ENCODE data around the gene ERCC6L.

ERCC6L gene, protein sequence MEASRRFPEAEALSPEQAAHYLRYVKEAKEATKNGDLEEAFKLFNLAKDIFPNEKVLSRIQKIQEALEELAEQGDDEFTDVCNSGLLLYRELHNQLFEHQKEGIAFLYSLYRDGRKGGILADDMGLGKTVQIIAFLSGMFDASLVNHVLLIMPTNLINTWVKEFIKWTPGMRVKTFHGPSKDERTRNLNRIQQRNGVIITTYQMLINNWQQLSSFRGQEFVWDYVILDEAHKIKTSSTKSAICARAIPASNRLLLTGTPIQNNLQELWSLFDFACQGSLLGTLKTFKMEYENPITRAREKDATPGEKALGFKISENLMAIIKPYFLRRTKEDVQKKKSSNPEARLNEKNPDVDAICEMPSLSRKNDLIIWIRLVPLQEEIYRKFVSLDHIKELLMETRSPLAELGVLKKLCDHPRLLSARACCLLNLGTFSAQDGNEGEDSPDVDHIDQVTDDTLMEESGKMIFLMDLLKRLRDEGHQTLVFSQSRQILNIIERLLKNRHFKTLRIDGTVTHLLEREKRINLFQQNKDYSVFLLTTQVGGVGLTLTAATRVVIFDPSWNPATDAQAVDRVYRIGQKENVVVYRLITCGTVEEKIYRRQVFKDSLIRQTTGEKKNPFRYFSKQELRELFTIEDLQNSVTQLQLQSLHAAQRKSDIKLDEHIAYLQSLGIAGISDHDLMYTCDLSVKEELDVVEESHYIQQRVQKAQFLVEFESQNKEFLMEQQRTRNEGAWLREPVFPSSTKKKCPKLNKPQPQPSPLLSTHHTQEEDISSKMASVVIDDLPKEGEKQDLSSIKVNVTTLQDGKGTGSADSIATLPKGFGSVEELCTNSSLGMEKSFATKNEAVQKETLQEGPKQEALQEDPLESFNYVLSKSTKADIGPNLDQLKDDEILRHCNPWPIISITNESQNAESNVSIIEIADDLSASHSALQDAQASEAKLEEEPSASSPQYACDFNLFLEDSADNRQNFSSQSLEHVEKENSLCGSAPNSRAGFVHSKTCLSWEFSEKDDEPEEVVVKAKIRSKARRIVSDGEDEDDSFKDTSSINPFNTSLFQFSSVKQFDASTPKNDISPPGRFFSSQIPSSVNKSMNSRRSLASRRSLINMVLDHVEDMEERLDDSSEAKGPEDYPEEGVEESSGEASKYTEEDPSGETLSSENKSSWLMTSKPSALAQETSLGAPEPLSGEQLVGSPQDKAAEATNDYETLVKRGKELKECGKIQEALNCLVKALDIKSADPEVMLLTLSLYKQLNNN

DNA sequence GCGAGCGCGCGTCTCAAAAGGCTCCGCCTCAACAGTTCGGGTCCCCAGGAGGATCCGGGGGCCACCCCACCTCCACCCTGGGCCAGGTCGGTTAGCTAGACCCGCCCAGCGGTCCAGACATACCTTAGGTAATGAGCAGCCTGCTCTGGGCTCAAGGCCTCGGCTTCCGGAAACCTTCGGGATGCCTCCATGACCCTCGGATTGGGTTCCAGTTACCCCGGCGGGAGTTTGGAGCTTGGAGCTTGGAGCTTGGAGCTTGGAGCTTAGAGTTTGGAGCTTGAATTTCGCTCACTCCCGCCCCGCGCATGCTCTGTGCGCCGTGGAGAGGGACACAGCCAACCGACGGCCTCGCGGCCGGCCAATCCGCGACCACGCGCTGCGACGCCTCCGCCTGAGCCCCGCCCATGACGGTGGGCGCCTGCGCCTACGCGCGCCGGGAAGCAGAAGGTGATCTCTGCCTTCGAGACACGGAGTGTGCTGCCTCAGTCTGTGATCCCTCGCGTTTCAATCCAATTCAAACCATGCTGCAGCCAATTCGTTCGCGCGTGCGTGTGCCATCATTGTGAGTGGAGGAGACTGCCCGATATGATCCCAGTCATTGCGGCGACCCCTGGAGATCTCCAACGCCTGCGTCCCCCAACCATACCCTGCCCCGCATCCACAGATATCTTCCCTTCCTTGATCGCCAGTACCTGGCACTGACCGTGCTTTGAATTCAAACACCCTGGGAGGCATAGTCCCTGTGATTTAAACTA, at the start of gene ERCC6L:
TSS of gene ERCC6L (minus strand) at position 307 of the 755 bp plus-strand sequence. CDS start at position 191, 116 bp downstream.
- peak; percentile 20 to 72 for DNase-seq

DNA sequence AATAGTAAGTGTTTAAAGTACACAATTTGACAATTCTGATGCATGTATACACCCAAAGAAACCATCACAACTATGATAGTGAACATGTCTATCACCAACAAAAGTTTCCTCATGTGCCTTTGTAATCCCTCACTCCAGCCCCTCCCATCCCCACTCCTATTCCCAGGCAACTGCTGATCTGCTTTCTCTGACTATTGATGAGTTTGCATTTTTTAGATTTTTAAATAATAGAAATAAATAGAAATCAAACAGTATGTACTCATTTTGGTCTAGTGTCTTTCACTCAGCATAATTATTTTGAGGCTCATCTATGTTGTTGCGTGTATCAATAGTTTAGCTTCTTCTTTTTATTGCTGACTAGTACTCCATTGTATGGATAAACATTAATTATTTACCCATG, 43.5 kb upstream of the ERCC6L start:
- DNase-seq = no peak

DNA sequence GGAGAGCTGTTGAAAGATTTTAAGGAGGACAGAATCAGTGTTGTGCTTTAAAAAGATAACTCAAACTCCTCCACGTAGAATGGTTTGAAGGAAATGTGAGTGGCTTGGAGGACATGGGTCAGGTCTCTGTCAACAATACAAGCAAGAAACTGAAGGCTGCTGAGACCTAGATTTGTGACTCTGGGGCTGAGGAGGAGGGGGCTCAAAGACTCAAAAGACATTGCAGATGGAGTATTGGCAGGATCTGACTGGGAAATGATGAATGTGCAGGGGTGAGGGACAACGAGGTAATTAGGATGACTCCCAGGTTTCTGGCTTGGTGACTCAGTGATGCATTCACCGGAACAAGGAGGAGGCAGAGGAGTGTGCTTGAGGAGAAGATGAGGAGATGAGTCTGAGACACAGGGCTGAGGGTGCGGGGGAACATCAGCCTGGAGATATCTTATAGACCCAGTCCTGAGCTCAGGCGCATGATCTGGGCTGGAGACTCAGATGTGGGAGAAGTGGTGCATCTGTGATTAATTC, 41.6 kb upstream of the ERCC6L start:
- DNase-seq = no peak

DNA sequence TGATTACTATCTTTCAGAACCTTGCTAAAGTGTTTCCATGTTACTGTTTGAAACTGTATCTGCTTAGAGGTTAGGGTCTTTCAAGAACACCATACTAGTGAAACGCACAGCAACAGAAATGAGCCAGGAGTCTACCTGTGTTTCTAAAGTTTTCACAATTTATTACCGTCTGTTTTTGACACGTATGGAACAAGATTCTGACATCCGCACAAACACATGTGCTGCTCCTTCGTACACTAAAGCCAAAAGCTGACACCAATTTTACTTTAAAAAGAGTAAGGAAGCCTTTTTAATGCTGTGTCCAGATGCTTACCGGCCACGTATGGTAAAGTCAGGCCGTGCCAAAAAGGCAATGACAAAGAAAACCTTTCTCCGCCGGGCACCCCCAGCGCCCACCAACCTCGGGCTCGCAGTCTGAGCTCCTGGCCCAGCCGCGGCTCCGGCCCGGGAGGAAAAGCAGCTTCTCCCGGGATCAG, 37.7 kb upstream of the ERCC6L start:
- DNase-seq = no peak

DNA sequence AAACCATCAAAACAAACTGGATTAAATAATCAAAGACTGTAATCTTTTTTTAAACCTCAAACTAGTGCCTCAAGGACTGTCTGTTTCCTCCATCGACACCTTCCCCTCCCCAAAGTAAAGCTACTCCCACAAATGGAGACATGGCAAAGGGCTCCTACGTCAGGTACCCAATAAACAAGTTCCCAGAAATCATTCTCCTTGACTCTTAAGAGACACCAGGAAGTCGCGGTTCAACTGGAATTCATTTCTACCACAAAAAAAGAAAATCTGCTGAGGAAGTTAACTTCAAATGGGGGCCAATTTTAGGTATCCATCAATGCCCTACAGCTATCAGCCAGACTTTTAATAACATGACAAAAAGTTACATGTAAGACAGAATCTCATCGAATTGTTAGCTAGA, 35.7 kb upstream of the ERCC6L start:
- no peak for DNase-seq

DNA sequence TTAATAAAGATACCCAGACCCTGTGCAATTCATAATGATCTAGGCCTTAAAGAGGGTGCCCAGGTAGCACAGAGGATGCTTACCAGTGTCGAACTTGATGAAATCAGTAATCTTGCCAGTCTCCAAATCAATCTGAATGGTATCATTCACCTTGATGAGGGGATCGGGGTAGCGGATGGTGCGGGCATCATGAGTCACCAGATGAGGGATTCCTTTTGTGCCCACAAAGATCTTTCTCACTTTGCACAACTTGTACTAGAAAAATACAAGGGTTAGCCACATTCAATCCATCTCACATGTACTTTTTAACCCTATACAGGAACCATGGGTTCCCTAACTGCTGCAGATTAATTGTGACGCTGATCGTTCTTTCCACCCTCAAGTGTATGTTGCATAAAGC, 34.9 kb upstream of the ERCC6L start:
- no peak for DNase-seq

DNA sequence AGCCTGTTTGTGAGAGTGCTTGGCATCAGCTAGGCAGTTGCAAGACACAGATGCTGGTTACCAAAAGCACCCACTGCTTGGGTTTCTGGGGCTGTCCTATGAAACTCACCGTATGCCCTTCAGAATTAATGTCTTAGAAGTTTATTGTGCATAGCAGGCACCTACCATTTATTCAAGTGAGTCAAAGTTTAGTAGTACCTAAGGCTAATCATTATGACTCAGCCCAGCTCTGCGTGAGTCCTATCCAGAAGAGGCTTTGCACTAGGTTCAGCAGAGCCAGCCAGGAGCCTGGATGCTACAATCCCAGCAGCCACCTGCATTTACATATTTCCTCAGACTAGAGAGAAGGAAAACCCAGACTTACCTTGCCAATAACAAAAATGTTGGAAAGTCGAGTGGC, 34.0 kb upstream of the ERCC6L start:
- DNase-seq = no peak

DNA sequence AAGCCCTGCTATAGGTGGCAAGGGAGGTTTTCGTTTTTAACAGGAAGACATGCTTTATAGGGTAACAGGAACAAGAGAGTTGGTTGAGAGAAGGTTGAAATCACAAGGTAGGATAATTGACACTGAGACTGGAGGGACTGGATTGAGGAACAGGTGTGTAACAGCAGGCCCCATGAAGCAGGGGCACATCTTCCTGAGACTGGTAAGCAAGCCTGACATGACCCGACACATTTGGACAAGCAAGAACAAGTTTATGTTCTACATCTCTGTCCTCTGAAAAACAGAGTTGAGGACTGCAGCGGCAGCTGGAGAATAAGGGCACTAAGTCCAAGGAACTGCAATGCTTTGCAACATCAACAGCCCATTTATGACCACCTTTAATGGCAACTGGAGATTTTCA, 33.0 kb upstream of the ERCC6L start:
- no peak for DNase-seq

DNA sequence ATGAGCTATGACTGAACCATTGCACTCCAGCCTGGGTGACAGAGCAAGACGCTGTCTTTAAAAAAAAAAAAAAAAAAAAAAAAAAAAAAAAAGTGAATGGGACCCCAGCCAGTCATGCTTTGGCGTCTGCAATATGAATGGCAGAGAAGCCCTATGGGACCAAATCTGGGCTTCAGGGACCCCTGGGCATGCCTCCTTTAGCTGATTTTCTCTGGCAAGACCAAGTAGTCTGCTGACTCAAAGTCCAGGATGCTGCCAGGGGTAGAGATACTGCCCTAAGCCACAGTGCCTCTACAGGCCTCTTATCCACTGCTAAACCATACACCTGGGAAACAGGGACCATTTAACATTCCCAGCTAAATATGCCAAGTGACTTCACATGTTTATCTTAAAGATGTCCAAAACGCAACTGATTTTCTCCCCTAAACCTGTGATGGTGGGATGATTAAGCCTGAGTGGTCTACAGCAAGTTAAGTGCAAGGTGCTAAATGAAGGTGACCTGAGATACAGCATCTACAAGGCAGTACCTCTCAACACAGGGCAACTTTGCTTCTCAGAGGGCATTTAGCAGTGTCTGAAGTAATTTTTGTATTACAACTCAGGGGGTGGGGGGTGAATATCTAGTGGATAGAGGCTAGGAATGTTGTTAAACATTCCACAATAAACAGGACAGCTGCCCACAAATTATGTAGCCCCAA, 32.4 kb upstream of the ERCC6L start:
- no peak for DNase-seq

DNA sequence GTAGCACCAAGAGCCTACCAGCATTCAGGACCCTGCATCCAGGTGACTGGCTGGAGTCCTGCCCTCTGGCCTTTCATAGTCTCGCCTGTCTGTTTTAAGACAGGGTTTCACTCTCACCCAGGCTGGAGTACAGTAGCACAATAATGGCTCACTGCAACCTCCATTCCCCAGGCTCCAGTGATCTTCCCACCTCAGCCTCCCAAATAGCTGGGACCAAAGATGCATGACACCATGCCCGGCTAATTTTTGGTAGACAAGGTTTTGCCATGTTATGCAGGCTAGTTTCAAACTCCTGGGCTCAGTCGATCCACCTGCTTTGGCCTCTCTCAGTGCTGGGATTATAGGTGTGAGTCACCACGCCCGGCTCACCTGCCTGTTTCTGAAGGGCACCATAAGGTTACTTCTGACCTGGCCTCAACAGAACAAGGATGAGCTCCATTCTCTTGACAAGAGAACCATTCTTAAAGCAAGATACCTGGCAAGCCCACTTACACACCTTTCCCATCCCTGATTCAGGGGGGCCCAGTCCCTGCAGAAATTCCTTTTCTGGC, 31.6 kb upstream of the ERCC6L start:
- no peak for DNase-seq

DNA sequence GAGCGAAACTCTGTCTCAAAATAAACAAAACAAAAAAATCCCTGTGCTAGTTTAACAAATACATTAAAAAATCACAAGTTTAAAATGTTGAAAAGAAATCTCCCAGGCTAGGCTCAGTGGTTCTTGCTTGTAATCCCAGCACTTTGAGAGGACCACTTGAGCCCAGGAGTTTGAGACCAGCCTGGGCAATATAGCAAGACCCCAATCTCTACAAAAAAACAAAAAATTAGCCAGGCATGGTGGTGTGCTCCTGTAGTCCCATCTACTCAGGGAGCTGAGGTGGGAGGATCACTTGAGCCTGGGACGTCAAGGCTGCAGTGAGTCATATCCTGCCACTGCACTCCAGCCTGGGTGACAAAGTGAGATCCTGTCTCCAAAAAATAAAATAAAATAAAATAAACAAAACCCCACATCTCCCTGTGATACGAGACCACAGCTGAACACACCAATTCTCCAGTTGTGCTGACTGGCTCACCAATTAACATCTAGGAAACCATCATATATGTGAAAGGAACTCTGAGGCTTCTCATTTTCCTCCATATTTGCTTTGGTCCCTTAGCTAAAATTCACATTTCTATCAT, 30.9 kb upstream of the ERCC6L start:
- no peak for DNase-seq

DNA sequence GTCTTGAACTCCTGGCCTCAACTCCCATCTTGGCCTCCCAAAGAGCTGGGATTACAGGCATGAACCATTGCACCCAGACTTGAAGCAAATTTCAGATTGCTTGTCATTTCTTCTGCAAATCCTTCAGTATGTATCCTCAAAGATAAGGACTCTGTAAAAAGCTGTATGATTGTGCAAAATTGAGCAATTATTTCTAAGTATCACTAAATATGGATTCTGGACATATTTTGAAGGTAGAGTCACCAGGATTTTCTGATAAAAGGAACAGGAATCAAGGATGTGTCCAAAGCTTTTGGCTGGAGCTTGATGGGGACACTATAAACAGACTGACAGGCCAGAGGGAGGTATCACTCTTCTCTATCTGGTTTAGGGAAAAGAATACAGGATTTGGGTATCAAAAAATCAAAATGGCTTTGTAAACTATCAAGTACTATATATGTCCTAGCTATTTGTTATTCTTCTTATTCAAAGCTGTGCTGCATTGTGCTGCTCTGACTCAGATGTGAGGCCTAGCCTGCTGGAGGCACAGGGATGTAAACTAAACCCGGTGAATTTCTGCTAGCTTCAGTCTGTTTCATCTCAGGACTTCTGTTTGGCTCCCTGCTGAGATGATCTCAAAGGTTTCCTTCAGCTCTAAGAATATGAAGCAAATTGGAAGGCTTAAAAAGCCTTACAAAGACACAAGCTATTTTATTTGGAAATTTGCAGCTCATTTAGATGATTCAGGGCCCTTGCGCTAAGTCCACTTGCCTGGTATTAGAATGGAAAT, 30.0 kb upstream of the ERCC6L start:
- no peak for DNase-seq

DNA sequence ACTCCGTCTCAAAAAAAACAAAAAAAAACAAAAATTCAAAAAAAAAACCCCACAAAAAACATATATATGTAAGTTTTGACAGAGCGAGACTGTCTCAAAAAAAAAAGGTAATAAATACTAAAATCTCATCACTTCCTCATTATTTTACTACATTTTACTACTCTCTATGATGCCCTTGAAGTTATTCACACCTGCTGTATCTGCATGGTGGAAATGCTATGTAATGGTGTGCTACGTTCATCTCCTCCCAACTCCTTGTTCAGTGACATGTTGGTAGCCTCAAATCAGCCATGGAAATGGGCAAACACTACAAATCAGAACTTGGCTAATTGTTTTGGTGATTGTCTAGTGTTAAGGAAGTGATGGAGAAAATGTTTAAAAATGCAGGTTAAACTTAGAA, 26.4 kb upstream of the ERCC6L start:
- DNase-seq = no peak

DNA sequence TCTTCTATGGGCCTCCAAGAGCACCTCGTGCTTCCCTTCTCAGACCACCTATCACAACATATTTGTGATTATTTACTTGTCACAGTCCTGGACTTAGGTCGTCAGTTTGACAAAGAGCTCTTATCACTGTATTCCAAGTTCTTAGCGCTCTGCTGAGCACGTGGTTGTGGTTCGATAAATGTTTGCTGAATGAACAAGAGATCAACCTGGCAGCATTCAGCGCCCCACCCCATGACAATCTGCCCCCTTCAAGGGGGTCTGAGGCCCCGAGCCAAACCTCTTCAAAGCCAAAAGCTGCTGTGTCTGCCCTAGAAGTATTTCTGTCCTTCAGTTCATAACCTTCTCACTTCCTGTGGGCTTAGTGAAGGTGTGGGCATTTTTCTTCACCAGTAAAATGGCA, 23.2 kb upstream of the ERCC6L start:
- no peak for DNase-seq

DNA sequence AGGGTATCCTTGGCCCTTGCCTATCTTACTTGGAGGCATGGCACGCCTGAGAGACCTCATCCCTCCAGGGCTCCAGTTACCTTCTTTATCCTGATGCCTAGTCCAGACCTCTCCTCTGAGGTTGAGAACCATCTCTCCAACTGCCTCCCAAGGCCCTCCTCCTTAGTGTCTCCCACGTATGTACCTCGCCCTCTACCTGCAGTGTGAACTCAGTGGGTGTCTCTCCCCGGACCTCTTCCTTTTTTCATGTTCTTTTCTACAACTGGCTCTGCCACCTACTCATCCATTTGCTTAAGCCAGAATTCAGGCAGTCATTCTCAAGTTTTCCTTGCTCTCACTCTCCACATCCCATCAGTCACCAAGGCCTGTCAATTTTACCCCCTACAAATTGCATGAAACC, 21.6 kb upstream of the ERCC6L start:
- DNase-seq = no peak

DNA sequence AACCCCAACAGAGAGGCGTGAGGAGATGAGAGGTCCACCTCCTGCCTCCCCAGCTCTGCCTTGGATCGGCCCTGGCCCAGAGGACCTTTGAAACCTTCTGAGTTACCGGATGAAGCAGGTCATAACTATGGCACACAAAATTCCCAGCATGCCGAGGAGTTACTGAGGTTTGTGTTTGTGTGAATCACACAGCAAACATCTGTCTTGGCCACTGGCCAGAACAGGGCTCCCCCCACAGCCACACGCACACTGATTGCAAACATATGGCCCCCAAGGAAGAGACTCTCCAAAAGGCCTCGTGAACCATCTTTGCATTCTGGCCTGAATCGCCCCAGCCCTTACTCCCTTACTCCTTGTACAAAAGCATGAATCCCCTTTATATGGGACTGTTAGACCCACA, 19.3 kb upstream of the ERCC6L start:
- DNase-seq = no peak

DNA sequence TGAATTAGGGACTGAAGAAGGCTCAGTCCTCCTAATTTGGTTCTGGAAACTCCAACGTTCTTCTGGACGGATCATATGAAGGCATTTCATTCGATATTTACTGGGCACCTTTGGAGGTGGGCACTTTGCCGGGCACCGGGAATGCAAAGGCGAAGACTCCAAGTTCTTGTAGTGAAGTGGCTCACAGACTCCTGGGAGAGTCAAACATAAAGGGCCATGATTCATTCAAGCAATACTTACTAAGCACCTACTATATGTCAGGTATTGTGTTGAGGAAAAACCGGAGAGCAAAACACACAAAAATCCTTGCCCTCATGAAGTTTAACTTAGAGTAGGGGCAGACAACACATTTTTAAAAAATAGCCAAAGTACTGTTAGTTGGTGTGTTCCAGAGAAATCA, 17.0 kb upstream of the ERCC6L start:
- DNase-seq = no peak

DNA sequence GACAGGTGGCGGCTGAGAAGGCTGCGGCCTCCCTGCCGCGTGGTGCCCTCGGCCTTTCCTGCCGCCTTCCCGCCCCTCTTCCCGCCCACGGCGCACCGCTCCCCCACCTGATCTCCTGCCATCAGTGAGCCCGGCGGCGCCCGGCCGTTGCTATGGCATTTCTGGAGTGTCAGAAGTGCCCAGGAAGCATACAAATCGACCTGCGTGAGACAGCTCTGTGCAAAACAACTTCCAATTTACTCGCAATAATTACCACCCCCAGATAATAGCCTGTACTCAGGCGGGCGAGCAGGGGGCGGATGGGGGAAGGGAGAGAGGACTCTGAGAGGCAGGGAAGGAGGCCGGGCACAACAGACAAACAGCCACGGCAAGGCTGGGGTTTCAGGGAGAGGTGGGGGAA, 16.6 kb upstream of the ERCC6L start:
- peak in 1 of 2 experiments; percentile 49 for DNase-seq

DNA sequence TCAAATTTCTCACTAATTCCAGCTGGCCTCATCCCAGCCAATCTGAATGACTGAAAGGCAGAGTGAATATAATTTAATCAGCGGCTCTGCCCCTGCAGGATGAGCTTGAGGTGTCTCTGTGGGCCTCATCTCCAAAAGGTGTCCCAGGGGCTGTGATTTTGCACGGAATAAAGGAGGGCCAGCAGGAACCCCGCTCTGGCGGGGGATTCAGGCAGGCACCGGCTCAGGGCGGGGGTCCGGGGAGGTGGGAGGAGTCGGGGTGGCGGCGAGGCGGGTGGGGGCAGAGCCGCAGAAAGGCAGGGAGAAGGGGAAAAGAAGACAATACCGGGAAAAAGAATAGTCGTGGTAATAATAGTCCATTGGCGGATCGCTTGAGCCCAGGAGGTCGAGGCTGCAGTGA, 16.0 kb upstream of the ERCC6L start:
- no peak for DNase-seq

DNA sequence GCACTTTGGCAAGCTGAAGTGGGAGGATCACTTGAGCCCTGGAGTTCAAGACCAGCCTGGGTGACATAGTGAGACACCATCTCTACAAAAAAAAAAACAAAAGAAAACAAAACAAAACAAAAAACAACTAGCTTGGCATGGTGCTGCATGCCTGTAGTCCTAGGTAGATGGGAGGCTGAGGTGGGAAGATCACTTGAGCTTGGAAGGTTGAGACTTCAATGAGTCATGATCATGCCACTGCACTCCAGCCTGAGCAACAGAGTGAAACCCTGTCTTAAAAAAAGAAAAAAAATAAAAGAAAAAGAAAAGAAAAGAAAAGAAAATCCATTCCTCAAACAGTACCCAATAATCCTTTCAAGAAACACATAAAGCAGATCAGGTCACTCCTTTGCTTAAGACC, 14.9 kb upstream of the ERCC6L start:
- no peak for DNase-seq

Measured in NCI-H526 (cell line).